ENCODE measurements around the gene TPBGL. TPM values are rescaled to one million over a fixed set of nuclear protein-coding genes. Genes with fewer than 3 reads are reported as not detected.

Gene TPBGL
- total and polyA plus RNA-seq, 8 donors, result 0.09 to 1.3 (median 0.25) TPM; not detected in 1

- intact Hi-C loops (cut with DNase I), result no loop called here
- H3K27ac ChIP-seq, result no peak overlapping the region
- H3K4me3 ChIP-seq, result no peak overlapping the region
- H3K36me3 ChIP-seq, result peaks cover 0 to 27% of the 10 kb centered on the region in 2 donors
- ATAC-seq (peak; percentile 1), DNase-seq (peak in 1 of 4 donors; percentile 18)
- no peaks in the 10 kb centered on the region for H3K9me3 ChIP-seq
- TF ChIP-seq, protein P1, sequence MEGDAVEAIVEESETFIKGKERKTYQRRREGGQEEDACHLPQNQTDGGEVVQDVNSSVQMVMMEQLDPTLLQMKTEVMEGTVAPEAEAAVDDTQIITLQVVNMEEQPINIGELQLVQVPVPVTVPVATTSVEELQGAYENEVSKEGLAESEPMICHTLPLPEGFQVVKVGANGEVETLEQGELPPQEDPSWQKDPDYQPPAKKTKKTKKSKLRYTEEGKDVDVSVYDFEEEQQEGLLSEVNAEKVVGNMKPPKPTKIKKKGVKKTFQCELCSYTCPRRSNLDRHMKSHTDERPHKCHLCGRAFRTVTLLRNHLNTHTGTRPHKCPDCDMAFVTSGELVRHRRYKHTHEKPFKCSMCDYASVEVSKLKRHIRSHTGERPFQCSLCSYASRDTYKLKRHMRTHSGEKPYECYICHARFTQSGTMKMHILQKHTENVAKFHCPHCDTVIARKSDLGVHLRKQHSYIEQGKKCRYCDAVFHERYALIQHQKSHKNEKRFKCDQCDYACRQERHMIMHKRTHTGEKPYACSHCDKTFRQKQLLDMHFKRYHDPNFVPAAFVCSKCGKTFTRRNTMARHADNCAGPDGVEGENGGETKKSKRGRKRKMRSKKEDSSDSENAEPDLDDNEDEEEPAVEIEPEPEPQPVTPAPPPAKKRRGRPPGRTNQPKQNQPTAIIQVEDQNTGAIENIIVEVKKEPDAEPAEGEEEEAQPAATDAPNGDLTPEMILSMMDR (IDR thresholded peaks at IDR 0.05), result no peak
- peaks cover 0 to 41% of the 10 kb centered on the region in 2 donors for H3K4me1 ChIP-seq
- H3K27me3 ChIP-seq, result no peaks in the 10 kb centered on the region
Measured at GRCh38 chr11:75262436-75262835, 21.9 kb downstream of the TPBGL start.

GRCh38 chr11:75262961-75263852 lies 22.6 kb downstream of the TPBGL start:
- peaks cover 0 to 35% of the 10 kb centered on the region in 2 donors for H3K36me3 ChIP-seq
- no peaks in the 10 kb centered on the region for H3K9me3 ChIP-seq
- peak overlapping the region in 1 of 2 donors; percentile 53 for H3K27ac ChIP-seq
- ATAC-seq (peak; percentile 7), DNase-seq (peak in 1 of 4 donors; percentile 30)
- H3K4me3 ChIP-seq, result no peak overlapping the region
- intact Hi-C loops (cut with DNase I), result no loop called here
- peaks cover 0 to 41% of the 10 kb centered on the region in 2 donors for H3K4me1 ChIP-seq
- no peaks in the 10 kb centered on the region for H3K27me3 ChIP-seq
- TF ChIP-seq, protein P1 (IDR thresholded peaks at IDR 0.05), result no peak

DNA sequence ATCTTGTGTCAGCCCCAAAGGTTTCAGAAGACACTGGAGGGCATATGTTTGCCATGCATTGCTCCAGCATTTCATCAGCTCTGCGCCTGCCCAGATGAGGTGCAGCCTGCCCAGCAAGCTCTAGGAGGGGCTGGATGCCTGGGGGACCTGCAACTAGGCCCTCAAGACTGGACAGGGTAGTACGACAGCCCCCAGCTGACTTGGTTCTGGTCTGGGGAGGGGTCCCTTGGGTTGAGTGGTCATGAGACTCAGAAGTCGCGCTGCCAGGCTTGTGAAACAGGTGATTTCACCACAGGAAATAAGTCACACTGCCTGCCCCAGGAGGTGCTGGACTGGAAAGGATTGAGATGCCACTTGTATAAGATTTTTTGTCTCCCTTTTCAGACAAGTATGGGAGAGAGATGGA lies 23.4 kb downstream of the TPBGL start:
- DNase-seq, result peak in 1 of 4 donors; percentile 48
- H3K9me3 ChIP-seq, result no peaks in the 10 kb centered on the region
- ATAC-seq, result peak; percentile 7
- intact Hi-C loops (cut with DNase I), result no loop called here
- no peak overlapping the region for H3K4me3 ChIP-seq
- peak overlapping the region in 1 of 2 donors; percentile 53 for H3K27ac ChIP-seq
- H3K27me3 ChIP-seq, result no peaks in the 10 kb centered on the region
- peaks cover 0 to 41% of the 10 kb centered on the region in 2 donors for H3K4me1 ChIP-seq
- TF ChIP-seq, protein P1 (IDR thresholded peaks at IDR 0.05), result no peak
- peaks cover 0 to 42% of the 10 kb centered on the region in 2 donors for H3K36me3 ChIP-seq

- DNase-seq, result peak in 1 of 4 donors; percentile 4
- intact Hi-C loops (cut with DNase I), result no loop called here
- TF ChIP-seq, protein P1 (IDR thresholded peaks at IDR 0.05), result no peak
- Histone ChIP-seq H3K4me1 (peaks cover 0 to 41% of the 10 kb centered on the region in 2 donors), H3K9me3 (no peaks in the 10 kb centered on the region), H3K27ac (peak overlapping the region in 1 of 2 donors; percentile 53), H3K36me3 (peaks cover 0 to 46% of the 10 kb centered on the region in 2 donors), H3K4me3 (no peak overlapping the region), H3K27me3 (no peaks in the 10 kb centered on the region)
- peak; percentile 2 for ATAC-seq
Measured at GRCh38 chr11:75264356-75264755, 23.8 kb downstream of the TPBGL start.

GRCh38 chr11:75264971-75265370 lies 24.4 kb downstream of the TPBGL start:
- H3K27ac ChIP-seq, result no peak overlapping the region
- no peak for ATAC-seq

More at GRCh38 chr11:75264971-75265370, 24.4 kb downstream of the TPBGL start:
- Histone ChIP-seq H3K27me3 (no peaks in the 10 kb centered on the region), H3K4me1 (peaks cover 0 to 41% of the 10 kb centered on the region in 2 donors), H3K36me3 (peaks cover 0 to 53% of the 10 kb centered on the region in 2 donors), H3K9me3 (no peaks in the 10 kb centered on the region), H3K4me3 (no peak overlapping the region)
- TF ChIP-seq, protein P1 (IDR thresholded peaks at IDR 0.05), result no peak
- intact Hi-C loops (cut with DNase I), result no loop called here
- DNase-seq, result peak in 1 of 4 donors; percentile 24

All from left lung (tissue), 10 donors.